Peyer's patch (tissue), 4 donors: ENCODE data around the gene EXOC8.

Source experiments
- CTCF ChIP-seq, 6 experiments: fragments of 450-650 bp in 4 of 6; fragments of 200-600 bp in 2 of 6; sonication (generic) in 1 of 6; IDR thresholded peaks; one replicate each; pipeline ENCODE4 v1.5.1; 2017 to 2019; ENCODE audit warnings: antibody characterized with exemption in 6 of 6, mild to moderate bottlenecking in 3 of 6, moderate library complexity in 1 of 6
- POLR2A ChIP-seq, 2 donors: fragments of 450-650 bp; IDR thresholded peaks; one replicate each; pipeline ENCODE4 v1.5.1; 2017; ENCODE audit warnings: antibody characterized with exemption in 2 of 2, mild to moderate bottlenecking in 2 of 2, moderate library complexity in 2 of 2

GRCh38 chr1:231347961-231348360 lies 10.3 kb upstream of the EXOC8 start:
- TF ChIP-seq CTCF (IDR thresholded peaks at IDR 0.05) (no peak), POLR2A (IDR thresholded peaks at IDR 0.05) (no peak)
